Activated CD8-positive, alpha-beta T cell treated with anti-CD3 and anti-CD28 coated beads for 36 hours (primary cell): ENCODE data around the gene EIF4EBP3. TPM values are rescaled to one million over a fixed set of nuclear protein-coding genes. Genes with fewer than 3 reads are reported as not detected.
A peak's percentile ranks its signal among the peaks of the same experiment; 100 is the strongest.

ENCODE experiments used
- ATAC-seq: fragments of 200-7000 bp; cut with Tn5 transposase; one replicate; pipeline ENCODE4 v1.10.0; 2021; ENCODE audit warnings: mild to moderate bottlenecking, moderate library complexity
- CTCF ChIA-PET: fragments of 350-600 bp; sonication (Branson Sonifier 250); formaldehyde crosslinking; loops from one replicate; lab custom pipeline; 2021; ENCODE audit warnings: antibody characterized with exemption; lab: Charles Lee
- POLR2A ChIA-PET: fragments of 350-600 bp; sonication (Branson Sonifier 250); formaldehyde crosslinking; loops from one replicate; lab custom pipeline; 2021; ENCODE audit warnings: antibody characterized with exemption; lab: Charles Lee
- DNase-seq: peaks from one replicate; pipeline ENCODE4 v3.0.0-alpha.2; 2020
- H3K27ac Mint-ChIP-seq: one replicate; pipeline ENCODE4 v1.8.0; 2021; ENCODE audit warnings: mild to moderate bottlenecking, mixed read lengths
- H3K27me3 Mint-ChIP-seq: one replicate; pipeline ENCODE4 v1.8.0; 2021; ENCODE audit warnings: mixed read lengths
- H3K36me3 Mint-ChIP-seq: one replicate; pipeline ENCODE4 v1.8.0; 2021; ENCODE audit warnings: low read depth, mixed read lengths
- H3K4me1 Mint-ChIP-seq: one replicate; pipeline ENCODE4 v1.8.0; 2021; ENCODE audit warnings: low read depth, mixed read lengths
- H3K4me3 Mint-ChIP-seq: one replicate; pipeline ENCODE4 v1.8.0; 2021; ENCODE audit warnings: mild to moderate bottlenecking, moderate library complexity, mixed read lengths
- H3K9me3 Mint-ChIP-seq: one replicate; pipeline ENCODE4 v1.8.0; 2021; ENCODE audit warnings: mixed read lengths
- CTCF ChIP-seq: fragments of 200-600 bp; IDR thresholded peaks from one replicate; pipeline ENCODE4 v1.8.0; 2022; ENCODE audit warnings: antibody characterized with exemption, mild to moderate bottlenecking
- intact Hi-C: fragments of 100-400 bp; cut with micrococcal nuclease; formaldehyde crosslinking; loops from one replicate; pipeline ENCODE4 v1.10.0; 2022
- total RNA-seq, 2 experiments: library from RNA; stranded (reverse); gene quantifications; one replicate each; pipeline ENCODE4 v1.2.3, GENCODE V29; 2021

The EIF4EBP3 gene
- total RNA-seq, 2 experiments from 2014 or later, result 19.6 to 20.3 TPM

- DNase-seq (no peak), ATAC-seq (no peak)
- no peaks in the 10 kb centered on the region for H3K9me3 Mint-ChIP-seq
- H3K4me3 Mint-ChIP-seq, result peak overlapping the region; percentile 81
- H3K27me3 Mint-ChIP-seq, result no peaks in the 10 kb centered on the region
- intact Hi-C loops, result loop anchor here (5.0 kb wide), 1 partner anchor 74 kb away; the partner anchor contains the start of gene CD14
- no peak for TF ChIP-seq CTCF
- H3K36me3 Mint-ChIP-seq, result peaks cover 35% of the 10 kb centered on the region
- peaks cover 42% of the 10 kb centered on the region for H3K4me1 Mint-ChIP-seq
- ChIA-PET POLR2A (interaction anchor here (0.6 to 1.4 kb wide), 8 partner anchors 10 to 157 kb away, joined by 3 to 22 read pairs (median 3); partner anchors contain the start of genes ANKHD1, EIF4EBP3, IK and NDUFA2), CTCF (interaction anchor here (1.1 to 2.4 kb wide), 3 partner anchors 10 to 206 kb away, joined by 3 to 15 read pairs (median 6); partner anchors contain the start of gene EIF4EBP3)
- H3K27ac Mint-ChIP-seq, result peak overlapping the region; percentile 89
Observed at GRCh38 chr5:140557965-140558364, 10.5 kb downstream of the EIF4EBP3 start.

DNA sequence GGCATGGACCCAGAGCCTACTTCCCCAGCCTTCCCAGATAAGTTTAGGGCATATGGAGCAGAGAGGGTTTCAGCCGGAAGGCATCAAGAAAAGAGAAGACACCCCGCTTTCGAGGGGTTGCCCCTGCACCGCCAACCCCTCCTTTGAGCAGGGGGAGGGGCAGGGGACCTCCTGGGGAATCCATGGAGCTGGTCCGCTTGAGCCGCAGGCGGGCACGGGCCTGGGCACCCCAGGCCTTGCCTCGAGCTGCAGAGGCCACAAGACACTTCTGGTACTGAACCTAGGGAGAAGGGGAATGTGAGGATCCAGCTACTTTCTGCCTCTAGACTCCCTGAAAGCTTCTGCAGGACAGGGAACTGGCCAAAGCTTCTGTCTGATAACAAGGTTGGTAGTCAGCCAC is 11.1 kb downstream of the EIF4EBP3 start:
- no peak for TF ChIP-seq CTCF
- Mint-ChIP-seq H3K4me1 (peaks cover 39% of the 10 kb centered on the region), H3K4me3 (no peak overlapping the region), H3K36me3 (peaks cover 30% of the 10 kb centered on the region), H3K27ac (no peak overlapping the region), H3K27me3 (no peaks in the 10 kb centered on the region), H3K9me3 (no peaks in the 10 kb centered on the region)
- POLR2A ChIA-PET, result interaction anchor here (1.2 to 2.4 kb wide), 4 partner anchors 10 to 107 kb away, joined by 3 to 16 read pairs (median 4); partner anchors contain the start of genes EIF4EBP3, IK, NDUFA2 and WDR55
- ATAC-seq, result no peak
- CTCF ChIA-PET, result interaction anchor here (1.4 to 2.4 kb wide), 2 partner anchors 11 to 76 kb away, joined by 6 to 15 read pairs; partner anchors contain the start of gene EIF4EBP3
- no peak for DNase-seq
- intact Hi-C loops, result loop anchor here (5.0 kb wide), 1 partner anchor 74 kb away; the partner anchor contains the start of gene CD14

DNA sequence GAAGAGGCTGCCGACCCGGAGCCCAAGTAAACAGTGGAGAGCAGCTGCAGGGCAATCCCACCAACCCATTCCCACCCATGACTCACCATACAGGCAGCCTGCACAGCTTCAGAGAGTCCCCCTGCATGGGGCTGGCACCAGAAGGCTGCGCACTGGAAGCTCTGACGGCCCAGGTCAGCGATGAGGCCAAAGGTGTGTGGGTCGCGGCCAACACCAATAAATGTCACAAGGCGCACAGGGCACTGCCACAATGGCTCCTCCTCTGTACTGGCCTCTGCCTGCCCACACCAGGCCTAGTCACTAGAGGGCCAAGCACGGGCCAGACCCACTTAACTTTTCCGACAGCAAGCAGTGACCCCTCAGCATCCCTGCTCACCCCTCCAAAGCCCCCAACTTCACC is 12.8 kb downstream of the EIF4EBP3 start:
- ChIA-PET CTCF (interaction anchor here (2.6 kb wide), 1 partner anchor 8 kb away, joined by 8 read pairs; no protein-coding TSS in a partner anchor), POLR2A (interaction anchor here (1.0 to 2.4 kb wide), 2 partner anchors 12 to 80 kb away, joined by 3 to 16 read pairs; partner anchors contain the start of gene EIF4EBP3)
- no peak for TF ChIP-seq CTCF
- H3K4me1 Mint-ChIP-seq, result peaks cover 29% of the 10 kb centered on the region
- ATAC-seq (no peak), DNase-seq (no peak)
- H3K4me3 Mint-ChIP-seq, result no peak overlapping the region
- H3K36me3 Mint-ChIP-seq, result peaks cover 19% of the 10 kb centered on the region
- H3K27ac Mint-ChIP-seq, result no peak overlapping the region
- intact Hi-C loops, result loop anchor here (10.0 kb wide), 1 partner anchor 145 kb away; the partner anchor contains the start of gene ZMAT2
- H3K27me3 Mint-ChIP-seq, result no peaks in the 10 kb centered on the region
- no peaks in the 10 kb centered on the region for H3K9me3 Mint-ChIP-seq

DNA sequence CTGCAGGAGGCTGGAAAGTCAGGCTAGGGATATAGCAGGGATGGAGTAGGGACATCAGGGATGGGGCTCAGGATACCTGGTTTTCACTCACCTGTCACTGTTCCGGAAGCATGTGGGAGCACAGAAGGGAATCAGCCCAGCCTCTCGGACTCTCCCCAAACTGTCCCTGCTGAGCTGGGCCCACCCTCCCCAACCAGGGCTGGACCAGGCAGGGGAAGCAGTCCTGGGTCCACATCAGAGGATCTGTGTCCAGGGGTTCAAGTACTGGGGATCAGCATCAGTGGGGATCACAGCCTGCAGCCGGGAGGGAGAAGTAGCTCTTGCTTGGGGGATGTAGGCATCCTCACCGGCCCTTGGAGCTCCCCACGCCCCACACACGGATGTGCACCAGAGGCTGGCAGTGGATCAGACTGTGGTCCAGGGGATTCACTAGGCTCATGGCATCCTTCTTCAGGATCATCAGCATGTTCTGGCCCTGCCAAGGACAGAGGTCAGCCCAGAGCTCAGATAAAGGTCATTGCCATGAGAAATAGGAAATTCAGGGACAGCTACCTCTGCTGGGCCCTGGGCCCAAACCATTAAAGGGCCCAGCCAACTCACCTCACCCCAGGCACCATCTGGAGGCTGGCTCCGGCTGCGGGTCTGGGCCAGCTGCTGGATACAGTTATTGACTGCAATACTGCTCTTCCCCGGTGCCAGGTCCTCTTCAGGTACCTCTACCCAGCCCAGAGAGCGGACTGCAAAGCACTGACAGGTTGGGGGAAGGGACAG is 14.5 kb downstream of the EIF4EBP3 start:
- intact Hi-C loops, result loop anchor here (10.0 kb wide), 1 partner anchor 143 kb away; the partner anchor contains the start of gene ZMAT2
- ChIA-PET POLR2A (interaction anchor here (0.8 to 5.9 kb wide), 4 partner anchors 14 to 91 kb away, joined by 3 to 38 read pairs (median 9); partner anchors contain the start of genes EIF4EBP3, IK and NDUFA2), CTCF (interaction anchor here (0.8 to 2.6 kb wide), 3 partner anchors 10 to 210 kb away, joined by 3 to 8 read pairs (median 3); partner anchors contain the start of gene EIF4EBP3)
- no peaks in the 10 kb centered on the region for H3K9me3 Mint-ChIP-seq
- no peak for TF ChIP-seq CTCF
- no peak overlapping the region for H3K27ac Mint-ChIP-seq
- no peak for ATAC-seq
- peaks cover 15% of the 10 kb centered on the region for H3K36me3 Mint-ChIP-seq
- H3K27me3 Mint-ChIP-seq, result no peaks in the 10 kb centered on the region
- H3K4me1 Mint-ChIP-seq, result peaks cover 34% of the 10 kb centered on the region
- DNase-seq, result no peak
- no peak overlapping the region for H3K4me3 Mint-ChIP-seq
